22Rv1 (cell line): ENCODE data around the gene TMEM53.

Experiments
- H3K27ac ChIP-seq: fragments of 450-650 bp; 2 replicates; pipeline ENCODE4 v1.5.1; 2017
- ZFX ChIP-seq: fragments of 450-650 bp; IDR thresholded peaks from 2 replicates; pipeline ENCODE4 v1.6.1; 2017; ENCODE audit warnings: antibody characterized with exemption, borderline replicate concordance
- TF ChIP-seq, protein P1 (sequence below): fragments of 450-650 bp; IDR thresholded peaks from 2 replicates; pipeline ENCODE4 v1.5.1; 2017; ENCODE audit warnings: mild to moderate bottlenecking

The TMEM53 gene

DNA sequence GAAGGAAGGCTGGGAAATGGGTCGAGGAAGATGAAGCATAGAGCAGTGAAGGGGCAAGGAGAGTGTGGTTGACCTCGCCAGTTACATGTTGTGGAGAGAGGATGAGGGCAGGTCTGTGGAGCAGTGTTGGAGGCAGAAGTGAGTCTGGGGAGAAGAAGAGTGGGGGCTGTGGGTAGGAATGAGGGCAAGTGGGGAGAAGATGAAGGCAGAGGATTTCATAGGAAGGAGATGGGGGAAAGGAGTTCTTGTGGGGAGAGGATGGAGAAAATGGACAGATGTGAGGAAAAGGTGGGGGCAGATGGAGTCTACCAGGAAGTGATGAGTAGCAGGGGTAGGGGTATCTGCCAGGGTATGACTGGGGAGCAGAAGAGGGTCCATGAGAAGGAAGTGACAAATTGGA, 3.8 kb upstream of the TMEM53 start:
- TF ChIP-seq, protein P1, sequence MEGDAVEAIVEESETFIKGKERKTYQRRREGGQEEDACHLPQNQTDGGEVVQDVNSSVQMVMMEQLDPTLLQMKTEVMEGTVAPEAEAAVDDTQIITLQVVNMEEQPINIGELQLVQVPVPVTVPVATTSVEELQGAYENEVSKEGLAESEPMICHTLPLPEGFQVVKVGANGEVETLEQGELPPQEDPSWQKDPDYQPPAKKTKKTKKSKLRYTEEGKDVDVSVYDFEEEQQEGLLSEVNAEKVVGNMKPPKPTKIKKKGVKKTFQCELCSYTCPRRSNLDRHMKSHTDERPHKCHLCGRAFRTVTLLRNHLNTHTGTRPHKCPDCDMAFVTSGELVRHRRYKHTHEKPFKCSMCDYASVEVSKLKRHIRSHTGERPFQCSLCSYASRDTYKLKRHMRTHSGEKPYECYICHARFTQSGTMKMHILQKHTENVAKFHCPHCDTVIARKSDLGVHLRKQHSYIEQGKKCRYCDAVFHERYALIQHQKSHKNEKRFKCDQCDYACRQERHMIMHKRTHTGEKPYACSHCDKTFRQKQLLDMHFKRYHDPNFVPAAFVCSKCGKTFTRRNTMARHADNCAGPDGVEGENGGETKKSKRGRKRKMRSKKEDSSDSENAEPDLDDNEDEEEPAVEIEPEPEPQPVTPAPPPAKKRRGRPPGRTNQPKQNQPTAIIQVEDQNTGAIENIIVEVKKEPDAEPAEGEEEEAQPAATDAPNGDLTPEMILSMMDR: no peak
- TF ChIP-seq ZFX: no peak
- H3K27ac ChIP-seq: no peak overlapping the region

DNA sequence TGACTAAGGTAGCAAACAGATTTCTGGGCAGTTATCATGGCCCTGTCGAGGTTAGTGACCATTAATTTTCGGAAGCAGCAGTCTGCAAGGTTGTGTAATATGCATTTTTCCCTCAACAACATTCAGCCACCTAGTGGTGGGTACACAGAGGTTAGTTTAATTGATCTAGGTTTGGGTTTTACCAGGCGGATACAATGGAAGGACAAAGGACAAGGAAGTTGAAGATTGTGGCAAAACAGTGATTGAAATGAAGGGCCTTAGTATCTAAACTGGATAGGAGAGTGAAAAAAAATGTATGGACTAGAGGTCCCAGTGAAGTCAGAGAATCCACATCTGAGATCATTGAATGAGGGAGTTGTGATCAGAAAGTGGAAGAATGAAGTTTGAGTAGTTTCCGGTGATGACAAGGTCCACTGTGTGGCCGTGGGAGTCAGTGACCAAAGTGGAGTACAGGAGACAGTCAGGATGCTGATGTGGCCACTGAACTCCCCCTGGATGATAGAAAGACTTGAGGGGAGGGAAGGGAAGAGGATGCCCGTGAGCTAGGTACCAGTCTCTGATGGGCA, 3.0 kb upstream of the TMEM53 start:
- TF ChIP-seq ZFX: no peak
- TF ChIP-seq, protein P1: peak; percentile 62
- H3K27ac ChIP-seq: peak overlapping the region; percentile 52

GRCh38 chr1:44676484-44677200, 2.4 kb upstream of the TMEM53 start:
- H3K27ac ChIP-seq: peak overlapping the region; percentile 52

GRCh38 chr1:44675186-44675585, 905 bp upstream of the TMEM53 start:
- peak overlapping the region; percentile 81 for H3K27ac ChIP-seq
- TF ChIP-seq, protein P1: no peak
- no peak for TF ChIP-seq ZFX

More at GRCh38 chr1:44676484-44677200, 2.4 kb upstream of the TMEM53 start:
- TF ChIP-seq, protein P1: no peak

- peak overlapping the region; percentile 81 for H3K27ac ChIP-seq
- TF ChIP-seq ZFX: no peak
- TF ChIP-seq, protein P1: no peak
Measured at GRCh38 chr1:44673675-44674112, 587 bp downstream of the TMEM53 start.

- H3K27ac ChIP-seq: peak overlapping the region; percentile 81; the same call in 1 of the 2 replicates
Measured at GRCh38 chr1:44672961-44673674, 1.2 kb downstream of the TMEM53 start.

More at GRCh38 chr1:44672961-44673674, 1.2 kb downstream of the TMEM53 start:
- no peak for TF ChIP-seq ZFX
- TF ChIP-seq, protein P1: no peak
